ENCODE results near the gene CDC45. TPM values are rescaled to one million over a fixed set of nuclear protein-coding genes. Genes with fewer than 3 reads are reported as not detected.

The CDC45 gene
- total and polyA plus RNA-seq, 8 donors: 0.28 to 1.3 (median 0.63) TPM; not detected in 2

DNA sequence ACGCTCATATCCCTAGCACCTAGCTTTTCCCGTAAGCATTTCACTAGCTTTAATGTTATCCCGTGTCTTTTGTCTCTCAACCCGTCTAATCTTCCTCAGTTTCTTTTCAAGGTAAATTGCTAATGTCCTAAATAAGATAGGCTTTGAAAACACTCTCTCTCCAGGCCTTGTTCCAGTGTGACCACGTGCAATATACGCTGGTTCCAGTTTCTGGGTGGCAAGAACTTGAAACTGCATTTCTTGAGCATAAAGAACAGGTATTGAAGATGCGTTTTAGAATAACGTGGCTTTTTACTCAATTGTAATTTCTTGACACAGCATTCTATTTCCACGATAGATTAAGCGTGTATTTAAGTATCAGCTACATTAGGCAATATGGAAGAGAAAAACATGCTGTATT, 1.1 kb downstream of the CDC45 start:
- 49 to 51% methylated on average over 10 of the region's 10 CpGs for WGBS, 2 donors
- ATAC-seq: no peak
- intact Hi-C loops (cut with DNase I): no loop called here
- Histone ChIP-seq H3K27ac (no peak overlapping the region), H3K27me3 (no peaks in the 10 kb centered on the region), H3K4me3 (no peak overlapping the region), H3K4me1 (peaks cover 4 to 17% (median 12%) of the 10 kb centered on the region in 3 donors), H3K9me3 (no peaks in the 10 kb centered on the region), H3K36me3 (no peaks in the 10 kb centered on the region)
- TF ChIP-seq, protein P1, sequence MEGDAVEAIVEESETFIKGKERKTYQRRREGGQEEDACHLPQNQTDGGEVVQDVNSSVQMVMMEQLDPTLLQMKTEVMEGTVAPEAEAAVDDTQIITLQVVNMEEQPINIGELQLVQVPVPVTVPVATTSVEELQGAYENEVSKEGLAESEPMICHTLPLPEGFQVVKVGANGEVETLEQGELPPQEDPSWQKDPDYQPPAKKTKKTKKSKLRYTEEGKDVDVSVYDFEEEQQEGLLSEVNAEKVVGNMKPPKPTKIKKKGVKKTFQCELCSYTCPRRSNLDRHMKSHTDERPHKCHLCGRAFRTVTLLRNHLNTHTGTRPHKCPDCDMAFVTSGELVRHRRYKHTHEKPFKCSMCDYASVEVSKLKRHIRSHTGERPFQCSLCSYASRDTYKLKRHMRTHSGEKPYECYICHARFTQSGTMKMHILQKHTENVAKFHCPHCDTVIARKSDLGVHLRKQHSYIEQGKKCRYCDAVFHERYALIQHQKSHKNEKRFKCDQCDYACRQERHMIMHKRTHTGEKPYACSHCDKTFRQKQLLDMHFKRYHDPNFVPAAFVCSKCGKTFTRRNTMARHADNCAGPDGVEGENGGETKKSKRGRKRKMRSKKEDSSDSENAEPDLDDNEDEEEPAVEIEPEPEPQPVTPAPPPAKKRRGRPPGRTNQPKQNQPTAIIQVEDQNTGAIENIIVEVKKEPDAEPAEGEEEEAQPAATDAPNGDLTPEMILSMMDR (IDR thresholded peaks at IDR 0.05): no peak
- no peak for FAIRE-seq
- DNase-seq: no peak

DNA sequence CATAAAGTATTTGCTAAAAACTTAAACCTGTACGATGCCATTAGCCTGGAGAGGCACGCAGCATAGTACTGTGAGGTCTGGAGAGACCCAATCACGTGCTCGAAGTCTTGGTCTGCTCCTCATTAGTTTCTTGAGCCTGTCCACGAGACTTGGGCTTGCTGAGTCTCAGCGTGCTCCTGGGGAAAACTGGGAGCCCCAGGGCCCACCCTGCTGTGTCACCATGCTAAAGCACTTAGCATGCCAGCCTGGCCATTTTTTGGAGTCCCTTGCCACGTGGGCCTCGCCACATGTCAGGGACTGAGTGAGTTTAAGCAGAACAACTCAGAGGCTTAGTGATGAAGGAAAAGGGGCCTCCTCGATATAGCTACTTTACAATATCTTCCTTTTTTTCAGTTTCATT, 2.6 kb downstream of the CDC45 start:
- Histone ChIP-seq H3K27me3 (no peaks in the 10 kb centered on the region), H3K9me3 (no peaks in the 10 kb centered on the region), H3K4me1 (peaks cover 4 to 13% (median 10%) of the 10 kb centered on the region in 3 donors), H3K4me3 (no peak overlapping the region), H3K27ac (no peak overlapping the region), H3K36me3 (no peaks in the 10 kb centered on the region)
- intact Hi-C loops (cut with DNase I): no loop called here
- TF ChIP-seq, protein P1 (IDR thresholded peaks at IDR 0.05): no peak
- no peak for ATAC-seq
- no peak for DNase-seq
- FAIRE-seq: no peak
- WGBS, 2 donors: 84 to 91% methylated on average over 9 of the region's 9 CpGs

DNA sequence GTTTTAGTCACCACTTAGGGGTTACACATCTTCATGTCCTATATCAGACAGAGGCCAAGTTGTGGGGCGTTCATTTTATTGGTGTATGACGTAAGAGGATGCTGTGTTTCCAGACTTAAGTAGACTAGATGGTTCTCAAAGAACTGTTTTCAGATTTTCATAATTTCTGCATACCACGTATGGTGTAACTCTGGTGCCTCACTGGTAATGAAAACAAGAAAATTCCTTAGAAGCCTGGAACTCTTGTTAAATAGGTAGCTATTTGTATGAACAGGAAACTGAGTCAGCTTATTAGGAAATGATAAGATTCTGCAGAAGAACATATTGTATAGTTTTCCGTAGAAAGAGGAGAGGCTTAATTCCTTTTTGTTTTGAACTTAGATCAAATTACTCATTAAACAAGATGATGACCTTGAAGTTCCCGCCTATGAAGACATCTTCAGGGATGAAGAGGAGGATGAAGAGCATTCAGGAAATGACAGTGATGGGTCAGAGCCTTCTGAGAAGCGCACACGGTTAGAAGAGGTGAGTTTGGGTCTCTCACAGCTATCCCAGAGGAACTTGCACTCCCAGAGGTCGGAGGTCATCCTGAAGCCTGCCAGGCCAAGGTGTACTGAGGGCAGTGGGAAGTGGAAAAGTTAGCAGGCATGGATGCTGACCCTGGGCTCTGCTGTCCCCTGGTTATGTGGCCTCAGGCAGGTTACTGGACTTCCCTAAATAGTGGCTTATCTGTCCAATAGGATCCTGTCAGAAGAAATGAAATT, 3.9 kb downstream of the CDC45 start:
- intact Hi-C loops (cut with DNase I): no loop called here
- H3K4me3 ChIP-seq: no peak overlapping the region
- H3K27me3 ChIP-seq: no peaks in the 10 kb centered on the region
- H3K9me3 ChIP-seq: no peaks in the 10 kb centered on the region
- no peak overlapping the region for H3K27ac ChIP-seq
- no peaks in the 10 kb centered on the region for H3K36me3 ChIP-seq
- DNase-seq (no peak), ATAC-seq (no peak), FAIRE-seq (no peak)
- peaks cover 4 to 5% (median 5%) of the 10 kb centered on the region in 3 donors for H3K4me1 ChIP-seq
- TF ChIP-seq, protein P1 (IDR thresholded peaks at IDR 0.05): no peak
- 78 to 84% methylated on average over 8 of the region's 8 CpGs for WGBS, 2 donors

DNA sequence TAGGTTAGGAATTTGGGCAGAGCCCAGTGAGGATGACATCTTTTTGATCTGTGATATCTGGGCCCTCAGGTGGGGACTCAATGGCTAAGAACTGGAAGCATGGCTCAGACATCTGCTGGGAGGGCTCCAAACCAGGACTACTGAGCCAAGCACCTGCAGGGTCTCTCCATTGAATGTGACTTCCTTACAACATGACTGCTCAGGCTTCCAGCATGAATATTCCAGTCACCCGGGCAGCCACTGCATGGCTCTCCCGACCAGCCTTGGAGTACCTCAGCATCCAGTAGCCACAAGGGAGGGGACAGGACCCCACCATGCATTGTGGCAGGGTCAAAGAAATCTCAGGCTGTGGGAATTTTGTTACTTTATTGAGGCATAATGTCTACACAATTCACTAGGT, 8.6 kb downstream of the CDC45 start:
- FAIRE-seq (no peak), ATAC-seq (no peak), DNase-seq (no peak)
- Histone ChIP-seq H3K4me3 (no peak overlapping the region), H3K27me3 (no peaks in the 10 kb centered on the region), H3K36me3 (no peaks in the 10 kb centered on the region), H3K9me3 (no peaks in the 10 kb centered on the region), H3K27ac (no peak overlapping the region), H3K4me1 (no peaks in the 10 kb centered on the region)
- WGBS, 2 donors: 90 to 97% methylated on average over 2 of the region's 2 CpGs
- TF ChIP-seq, protein P1 (IDR thresholded peaks at IDR 0.05): no peak
- intact Hi-C loops (cut with DNase I): no loop called here

All from pancreas (tissue), 10 donors.